HepG2 (cell line): ENCODE results near the gene RNASE8. TPM values are rescaled to one million over a fixed set of nuclear protein-coding genes. Genes with fewer than 3 reads are reported as not detected.

Source experiments
- ARNT2 ChIP-seq: sonication (generic); formaldehyde crosslinking; IDR thresholded peaks from 2 replicates; pipeline ENCODE4 v1.8.0; 2022; ENCODE audit warnings: mild to moderate bottlenecking, low read depth, missing genetic modification reagents, moderate library complexity
- KDM6A ChIP-seq: IDR thresholded peaks from 2 replicates; pipeline ENCODE4 v1.6.1; 2016; ENCODE audit warnings: low read depth
- KLF6 ChIP-seq: IDR thresholded peaks from 2 replicates; pipeline ENCODE4 v1.8.0; 2016; ENCODE audit warnings: missing biosample characterization, missing genetic modification reagents
- NFATC3 ChIP-seq: sonication (generic); formaldehyde crosslinking; IDR thresholded peaks from 2 replicates; pipeline ENCODE4 v1.5.1; 2020; ENCODE audit warnings: mild to moderate bottlenecking, missing genetic modification reagents
- RAD21 ChIP-seq: fragments of 450-650 bp; formaldehyde crosslinking; IDR thresholded peaks from 2 replicates; pipeline ENCODE4 v1.5.0; 2020; ENCODE audit warnings: mild to moderate bottlenecking
- TAF15 ChIP-seq: fragments of 200-400 bp; formaldehyde crosslinking; IDR thresholded peaks from one replicate; pipeline ENCODE4 v1.6.1; 2018; ENCODE audit warnings: mild to moderate bottlenecking, low read depth, low read length; ENCODE audit not compliant: poor library complexity, severe bottlenecking
- TEAD3 ChIP-seq: optimal IDR thresholded peaks from 2 replicates; pipeline ENCODE3; 2016; ENCODE audit warnings: borderline replicate concordance
- ZIK1 ChIP-seq: sonication (generic); formaldehyde crosslinking; IDR thresholded peaks from 2 replicates; pipeline ENCODE4 v1.5.0; 2020; ENCODE audit warnings: mild to moderate bottlenecking, low read depth, missing genetic modification reagents, borderline replicate concordance
- ZKSCAN8 ChIP-seq: IDR thresholded peaks from 2 replicates; pipeline ENCODE4 v1.6.1; 2016; ENCODE audit warnings: borderline replicate concordance, missing genetic modification reagents, missing compliant biosample characterization
- ZNF264 ChIP-seq: sonication (generic); formaldehyde crosslinking; IDR thresholded peaks from 2 replicates; pipeline ENCODE4 v1.4.0; 2020; ENCODE audit warnings: missing genetic modification reagents
- ZNF30 ChIP-seq: sonication (generic); formaldehyde crosslinking; IDR thresholded peaks from 2 replicates; pipeline ENCODE4 v1.5.0; 2020; ENCODE audit warnings: mild to moderate bottlenecking, missing genetic modification reagents
- ZNF547 ChIP-seq: sonication (generic); formaldehyde crosslinking; IDR thresholded peaks from 2 replicates; pipeline ENCODE4 v1.5.1; 2020; ENCODE audit warnings: mild to moderate bottlenecking, missing genetic modification reagents
- ZNF549 ChIP-seq: sonication (generic); formaldehyde crosslinking; IDR thresholded peaks from 2 replicates; pipeline ENCODE4 v1.5.0; 2020; ENCODE audit warnings: missing genetic modification reagents
- ZNF556 ChIP-seq: sonication (generic); formaldehyde crosslinking; IDR thresholded peaks from 2 replicates; pipeline ENCODE4 v1.4.0; 2020; ENCODE audit warnings: mild to moderate bottlenecking, missing genetic modification reagents, borderline replicate concordance
- ZNF678 ChIP-seq: sonication (generic); formaldehyde crosslinking; IDR thresholded peaks from 2 replicates; pipeline ENCODE4 v1.4.0; 2020; ENCODE audit warnings: mild to moderate bottlenecking, missing genetic modification reagents
- ZNF749 ChIP-seq: sonication (generic); formaldehyde crosslinking; IDR thresholded peaks from 2 replicates; pipeline ENCODE4 v1.8.0; 2022; ENCODE audit warnings: mild to moderate bottlenecking, missing genetic modification reagents, moderate library complexity, borderline replicate concordance
- polyA plus RNA-seq, 8 experiments: library from polyadenylated mRNA; depleted of rRNA in 3 of 8; stranded (reverse) in 7 of 8; unstranded in 1 of 8; fragments of >200 nt; fragmentation: Illumina TruSeq in 4 of 8; extraction: Trizol in 4 of 8; gene quantifications; 2 replicates each; pipeline versions ENCODE4 v1.2.1 to v1.2.3, GENCODE V29; 2011 to 2016; ENCODE audit warnings: low read depth in 4 of 8, missing spikeins in 1 of 8, mixed read lengths in 1 of 8; ENCODE audit not compliant: insufficient read depth in 1 of 8
- total RNA-seq, 5 experiments: library from RNA; depleted of rRNA; stranded (reverse); fragments of >200 nt; fragmentation: Illumina TruSeq; extraction: Trizol; gene quantifications; 2 replicates each; pipeline ENCODE4 v1.2.3, GENCODE V29; 2016; ENCODE audit warnings: low read depth in 1 of 5
- TF ChIP-seq, protein P1 (sequence below): IDR thresholded peaks from 2 replicates; pipeline ENCODE4 v1.6.1; 2018; ENCODE audit warnings: missing genetic modification reagents, mild to moderate bottlenecking, missing compliant biosample characterization
- TF ChIP-seq, protein P2 (sequence below): sonication (generic); formaldehyde crosslinking; IDR thresholded peaks from 2 replicates; pipeline ENCODE4 v1.8.0; 2022; ENCODE audit warnings: missing genetic modification reagents, mild to moderate bottlenecking, moderate library complexity, borderline replicate concordance
- TF ChIP-seq, protein P3 (sequence below): sonication (generic); formaldehyde crosslinking; IDR thresholded peaks from 2 replicates; pipeline ENCODE4 v1.5.1; 2020; ENCODE audit warnings: missing genetic modification reagents, mild to moderate bottlenecking, borderline replicate concordance
- TF ChIP-seq, protein P4 (sequence below): IDR thresholded peaks from 2 replicates; pipeline ENCODE4 v1.6.1; 2016; ENCODE audit warnings: mild to moderate bottlenecking

Gene RNASE8
- total and polyA plus RNA-seq, 2 of the 13 experiments (the other 11 are each of a cell fraction or from before 2014, with no cell fraction given), result not detected

GRCh38 chr14:21043974-21044618, 13.5 kb upstream of the RNASE8 start (continued):
- TF ChIP-seq, protein P1, sequence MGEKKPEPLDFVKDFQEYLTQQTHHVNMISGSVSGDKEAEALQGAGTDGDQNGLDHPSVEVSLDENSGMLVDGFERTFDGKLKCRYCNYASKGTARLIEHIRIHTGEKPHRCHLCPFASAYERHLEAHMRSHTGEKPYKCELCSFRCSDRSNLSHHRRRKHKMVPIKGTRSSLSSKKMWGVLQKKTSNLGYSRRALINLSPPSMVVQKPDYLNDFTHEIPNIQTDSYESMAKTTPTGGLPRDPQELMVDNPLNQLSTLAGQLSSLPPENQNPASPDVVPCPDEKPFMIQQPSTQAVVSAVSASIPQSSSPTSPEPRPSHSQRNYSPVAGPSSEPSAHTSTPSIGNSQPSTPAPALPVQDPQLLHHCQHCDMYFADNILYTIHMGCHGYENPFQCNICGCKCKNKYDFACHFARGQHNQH (CRISPR knock-in tag), result peak; percentile 57
- TF ChIP-seq ZNF556 (no peak), ARNT2 (CRISPR knock-in tag) (no peak), ZNF30 (no peak), TEAD3 (CRISPR knock-in tag) (no peak), ZNF678 (CRISPR knock-in tag) (no peak), ZNF549 (CRISPR knock-in tag) (no peak), TAF15 (no peak), ZNF264 (no peak), ZNF749 (CRISPR knock-in tag) (no peak), KLF6 (no peak), NFATC3 (CRISPR knock-in tag) (no peak), ZNF547 (CRISPR knock-in tag) (no peak), KDM6A (CRISPR knock-in tag) (no peak; the same call in 1 of the 2 replicates), ZKSCAN8 (peak; percentile 37; the same call in 1 of the 2 replicates), RAD21 (no peak), ZIK1 (CRISPR knock-in tag) (no peak)
- TF ChIP-seq, protein P2, sequence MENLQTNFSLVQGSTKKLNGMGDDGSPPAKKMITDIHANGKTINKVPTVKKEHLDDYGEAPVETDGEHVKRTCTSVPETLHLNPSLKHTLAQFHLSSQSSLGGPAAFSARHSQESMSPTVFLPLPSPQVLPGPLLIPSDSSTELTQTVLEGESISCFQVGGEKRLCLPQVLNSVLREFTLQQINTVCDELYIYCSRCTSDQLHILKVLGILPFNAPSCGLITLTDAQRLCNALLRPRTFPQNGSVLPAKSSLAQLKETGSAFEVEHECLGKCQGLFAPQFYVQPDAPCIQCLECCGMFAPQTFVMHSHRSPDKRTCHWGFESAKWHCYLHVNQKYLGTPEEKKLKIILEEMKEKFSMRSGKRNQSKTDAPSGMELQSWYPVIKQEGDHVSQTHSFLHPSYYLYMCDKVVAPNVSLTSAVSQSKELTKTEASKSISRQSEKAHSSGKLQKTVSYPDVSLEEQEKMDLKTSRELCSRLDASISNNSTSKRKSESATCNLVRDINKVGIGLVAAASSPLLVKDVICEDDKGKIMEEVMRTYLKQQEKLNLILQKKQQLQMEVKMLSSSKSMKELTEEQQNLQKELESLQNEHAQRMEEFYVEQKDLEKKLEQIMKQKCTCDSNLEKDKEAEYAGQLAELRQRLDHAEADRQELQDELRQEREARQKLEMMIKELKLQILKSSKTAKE (CRISPR knock-in tag), result no peak
- TF ChIP-seq, protein P3, sequence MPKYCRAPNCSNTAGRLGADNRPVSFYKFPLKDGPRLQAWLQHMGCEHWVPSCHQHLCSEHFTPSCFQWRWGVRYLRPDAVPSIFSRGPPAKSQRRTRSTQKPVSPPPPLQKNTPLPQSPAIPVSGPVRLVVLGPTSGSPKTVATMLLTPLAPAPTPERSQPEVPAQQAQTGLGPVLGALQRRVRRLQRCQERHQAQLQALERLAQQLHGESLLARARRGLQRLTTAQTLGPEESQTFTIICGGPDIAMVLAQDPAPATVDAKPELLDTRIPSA (CRISPR knock-in tag), result no peak
- TF ChIP-seq, protein P4, sequence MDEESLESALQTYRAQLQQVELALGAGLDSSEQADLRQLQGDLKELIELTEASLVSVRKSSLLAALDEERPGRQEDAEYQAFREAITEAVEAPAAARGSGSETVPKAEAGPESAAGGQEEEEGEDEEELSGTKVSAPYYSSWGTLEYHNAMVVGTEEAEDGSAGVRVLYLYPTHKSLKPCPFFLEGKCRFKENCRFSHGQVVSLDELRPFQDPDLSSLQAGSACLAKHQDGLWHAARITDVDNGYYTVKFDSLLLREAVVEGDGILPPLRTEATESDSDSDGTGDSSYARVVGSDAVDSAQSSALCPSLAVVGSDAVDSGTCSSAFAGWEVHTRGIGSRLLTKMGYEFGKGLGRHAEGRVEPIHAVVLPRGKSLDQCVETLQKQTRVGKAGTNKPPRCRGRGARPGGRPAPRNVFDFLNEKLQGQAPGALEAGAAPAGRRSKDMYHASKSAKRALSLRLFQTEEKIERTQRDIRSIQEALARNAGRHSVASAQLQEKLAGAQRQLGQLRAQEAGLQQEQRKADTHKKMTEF (CRISPR knock-in tag), result peak; percentile 65
